ENCODE data around the gene KRT77.

Gene KRT77

GRCh38 chr12:52720365-52720886, 17.1 kb upstream of the KRT77 start:
- Histone ChIP-seq H3K36me3 (ENCODE audit: control insufficient read depth in 1 of 2, insufficient read depth in 2 of 2, low read depth in 1 of 2, low read length in 2 of 2) (no peaks in the 10 kb centered on the region), H3K27me3 (ENCODE audit: control insufficient read depth in 1 of 2, insufficient read depth in 1 of 2, low read length in 2 of 2) (peaks cover 39 to 77% of the 10 kb centered on the region in 2 experiments), H3K4ac (ENCODE audit: low read depth in 1 of 2, low read length in 2 of 2) (no peak overlapping the region), H2BK120ac (ENCODE audit: low read depth, low read length) (no peak overlapping the region), H3K9me3 (ENCODE audit: control insufficient read depth, low read length) (no peaks in the 10 kb centered on the region), H4K91ac (ENCODE audit: low read length) (no peak overlapping the region), H3K4me3 (ENCODE audit: insufficient read depth in 1 of 2, low read depth in 1 of 2, low read length in 2 of 2) (no peak overlapping the region), H2BK5ac (ENCODE audit: low read depth, low read length, poor library complexity, severe bottlenecking) (no peak overlapping the region), H3K27ac (ENCODE audit: low read length, poor library complexity, severe bottlenecking) (no peak overlapping the region), H4K8ac (ENCODE audit: low read length) (no peak overlapping the region), H3K4me2 (ENCODE audit: low read length, poor library complexity, severe bottlenecking) (no peak overlapping the region), H2AFZ (ENCODE audit: low read depth, low read length) (no peak overlapping the region), H3K79me1 (replicated peaks; ENCODE audit: low read length, poor library complexity, severe bottlenecking) (no peaks in the 10 kb centered on the region), H3K9ac (ENCODE audit: low read length) (no peak overlapping the region), H3K18ac (ENCODE audit: low read depth in 1 of 2, low read length in 2 of 2) (no peak overlapping the region), H2BK15ac (ENCODE audit: low read depth, poor library complexity, severe bottlenecking) (no peak overlapping the region), H2BK12ac (ENCODE audit: low read length in 2 of 2) (no peak overlapping the region), H3K14ac (ENCODE audit: low read length in 2 of 2) (no peak overlapping the region), H2AK5ac (ENCODE audit: low read length, severe bottlenecking) (no peak overlapping the region), H3K23ac (ENCODE audit: low read length in 2 of 2) (no peak overlapping the region), H3K4me1 (ENCODE audit: control insufficient read depth, insufficient read depth, low read depth, low read length) (no peaks in the 10 kb centered on the region)
- DNase-seq, result no peak
- 87% methylated on average over 8 of the region's 8 CpGs for WGBS

- Histone ChIP-seq H2BK12ac (ENCODE audit: low read length in 2 of 2) (no peak overlapping the region), H3K27ac (ENCODE audit: low read length, poor library complexity, severe bottlenecking) (no peak overlapping the region), H4K91ac (ENCODE audit: low read length) (no peak overlapping the region), H3K18ac (ENCODE audit: low read depth in 1 of 2, low read length in 2 of 2) (no peak overlapping the region), H3K14ac (ENCODE audit: low read length in 2 of 2) (no peak overlapping the region), H2AK5ac (ENCODE audit: low read length, severe bottlenecking) (no peak overlapping the region), H3K4me2 (ENCODE audit: low read length, poor library complexity, severe bottlenecking) (no peak overlapping the region), H3K4me3 (ENCODE audit: insufficient read depth in 1 of 2, low read depth in 1 of 2, low read length in 2 of 2) (no peak overlapping the region), H3K4me1 (ENCODE audit: control insufficient read depth, insufficient read depth, low read depth, low read length) (peaks cover 2% of the 10 kb centered on the region), H3K79me1 (replicated peaks; ENCODE audit: low read length, poor library complexity, severe bottlenecking) (no peaks in the 10 kb centered on the region), H3K23ac (ENCODE audit: low read length in 2 of 2) (no peak overlapping the region), H4K8ac (ENCODE audit: low read length) (no peak overlapping the region), H3K36me3 (ENCODE audit: control insufficient read depth in 1 of 2, insufficient read depth in 2 of 2, low read depth in 1 of 2, low read length in 2 of 2) (no peaks in the 10 kb centered on the region), H3K9me3 (ENCODE audit: control insufficient read depth, low read length) (no peaks in the 10 kb centered on the region), H2AFZ (ENCODE audit: low read depth, low read length) (no peak overlapping the region), H2BK120ac (ENCODE audit: low read depth, low read length) (no peak overlapping the region), H3K27me3 (ENCODE audit: control insufficient read depth in 1 of 2, insufficient read depth in 1 of 2, low read length in 2 of 2) (peaks cover 53 to 86% of the 10 kb centered on the region in 2 experiments), H3K9ac (ENCODE audit: low read length) (no peak overlapping the region), H2BK5ac (ENCODE audit: low read depth, low read length, poor library complexity, severe bottlenecking) (no peak overlapping the region), H3K4ac (ENCODE audit: low read depth in 1 of 2, low read length in 2 of 2) (no peak overlapping the region), H2BK15ac (ENCODE audit: low read depth, poor library complexity, severe bottlenecking) (no peak overlapping the region)
- no peak for DNase-seq
- WGBS, result 89% methylated on average over 5 of the region's 5 CpGs
Observed at GRCh38 chr12:52716061-52716460, 12.7 kb upstream of the KRT77 start.

- H3K4me2 ChIP-seq (ENCODE audit: low read length, poor library complexity, severe bottlenecking), result no peak overlapping the region
Observed at GRCh38 chr12:52715416-52715815, 12.1 kb upstream of the KRT77 start.

GRCh38 chr12:52714887-52715281, 11.6 kb upstream of the KRT77 start:
- no peak overlapping the region for H3K4me2 ChIP-seq (ENCODE audit: low read length, poor library complexity, severe bottlenecking)
- peaks cover 61 to 90% of the 10 kb centered on the region in 2 experiments for H3K27me3 ChIP-seq (ENCODE audit: control insufficient read depth in 1 of 2, insufficient read depth in 1 of 2, low read length in 2 of 2)
- no peak overlapping the region for H2BK120ac ChIP-seq (ENCODE audit: low read depth, low read length)
- no peak overlapping the region for H3K23ac ChIP-seq (ENCODE audit: low read length in 2 of 2)
- H3K18ac ChIP-seq (ENCODE audit: low read depth in 1 of 2, low read length in 2 of 2), result no peak overlapping the region
- WGBS, result 92% methylated on average over 2 of the region's 4 CpGs
- no peak overlapping the region for H3K27ac ChIP-seq (ENCODE audit: low read length, poor library complexity, severe bottlenecking)
- no peaks in the 10 kb centered on the region for H3K9me3 ChIP-seq (ENCODE audit: control insufficient read depth, low read length)
- H2BK5ac ChIP-seq (ENCODE audit: low read depth, low read length, poor library complexity, severe bottlenecking), result no peak overlapping the region
- H3K4me3 ChIP-seq (ENCODE audit: insufficient read depth in 1 of 2, low read depth in 1 of 2, low read length in 2 of 2), result no peak overlapping the region
- H3K79me1 ChIP-seq (replicated peaks; ENCODE audit: low read length, poor library complexity, severe bottlenecking), result no peaks in the 10 kb centered on the region
- no peak overlapping the region for H4K91ac ChIP-seq (ENCODE audit: low read length)
- H3K36me3 ChIP-seq (ENCODE audit: control insufficient read depth in 1 of 2, insufficient read depth in 2 of 2, low read depth in 1 of 2, low read length in 2 of 2), result no peaks in the 10 kb centered on the region
- H2AFZ ChIP-seq (ENCODE audit: low read depth, low read length), result no peak overlapping the region
- no peak overlapping the region for H2AK5ac ChIP-seq (ENCODE audit: low read length, severe bottlenecking)
- H3K9ac ChIP-seq (ENCODE audit: low read length), result no peak overlapping the region
- H4K8ac ChIP-seq (ENCODE audit: low read length), result no peak overlapping the region
- H2BK12ac ChIP-seq (ENCODE audit: low read length in 2 of 2), result no peak overlapping the region
- peaks cover 2% of the 10 kb centered on the region for H3K4me1 ChIP-seq (ENCODE audit: control insufficient read depth, insufficient read depth, low read depth, low read length)
- no peak for DNase-seq
- H2BK15ac ChIP-seq (ENCODE audit: low read depth, poor library complexity, severe bottlenecking), result no peak overlapping the region
- H3K4ac ChIP-seq (ENCODE audit: low read depth in 1 of 2, low read length in 2 of 2), result no peak overlapping the region
- no peak overlapping the region for H3K14ac ChIP-seq (ENCODE audit: low read length in 2 of 2)

More at GRCh38 chr12:52715416-52715815, 12.1 kb upstream of the KRT77 start:
- no peak overlapping the region for H2BK120ac ChIP-seq (ENCODE audit: low read depth, low read length)
- H2BK15ac ChIP-seq (ENCODE audit: low read depth, poor library complexity, severe bottlenecking), result no peak overlapping the region
- H3K9me3 ChIP-seq (ENCODE audit: control insufficient read depth, low read length), result no peaks in the 10 kb centered on the region
- peaks cover 2% of the 10 kb centered on the region for H3K4me1 ChIP-seq (ENCODE audit: control insufficient read depth, insufficient read depth, low read depth, low read length)
- H3K18ac ChIP-seq (ENCODE audit: low read depth in 1 of 2, low read length in 2 of 2), result no peak overlapping the region
- no peak overlapping the region for H3K4me3 ChIP-seq (ENCODE audit: insufficient read depth in 1 of 2, low read depth in 1 of 2, low read length in 2 of 2)
- WGBS, result 82% methylated on average over 14 of the region's 14 CpGs
- H3K79me1 ChIP-seq (replicated peaks; ENCODE audit: low read length, poor library complexity, severe bottlenecking), result no peaks in the 10 kb centered on the region
- H3K4ac ChIP-seq (ENCODE audit: low read depth in 1 of 2, low read length in 2 of 2), result no peak overlapping the region
- no peak overlapping the region for H2BK5ac ChIP-seq (ENCODE audit: low read depth, low read length, poor library complexity, severe bottlenecking)
- peaks cover 57 to 89% of the 10 kb centered on the region in 2 experiments for H3K27me3 ChIP-seq (ENCODE audit: control insufficient read depth in 1 of 2, insufficient read depth in 1 of 2, low read length in 2 of 2)
- no peak overlapping the region for H2AFZ ChIP-seq (ENCODE audit: low read depth, low read length)
- H4K91ac ChIP-seq (ENCODE audit: low read length), result no peak overlapping the region
- H4K8ac ChIP-seq (ENCODE audit: low read length), result no peak overlapping the region
- H3K23ac ChIP-seq (ENCODE audit: low read length in 2 of 2), result no peak overlapping the region
- H3K14ac ChIP-seq (ENCODE audit: low read length in 2 of 2), result no peak overlapping the region
- no peak overlapping the region for H3K27ac ChIP-seq (ENCODE audit: low read length, poor library complexity, severe bottlenecking)
- no peaks in the 10 kb centered on the region for H3K36me3 ChIP-seq (ENCODE audit: control insufficient read depth in 1 of 2, insufficient read depth in 2 of 2, low read depth in 1 of 2, low read length in 2 of 2)
- H3K9ac ChIP-seq (ENCODE audit: low read length), result no peak overlapping the region
- no peak overlapping the region for H2AK5ac ChIP-seq (ENCODE audit: low read length, severe bottlenecking)
- DNase-seq, result no peak
- H2BK12ac ChIP-seq (ENCODE audit: low read length in 2 of 2), result no peak overlapping the region

All from mesenchymal stem cell (in vitro differentiated cells and primary cell).